Smooth muscle cell (in vitro differentiated cells): ENCODE results near the gene OR5V1. TPM values are rescaled to one million over a fixed set of nuclear protein-coding genes. Genes with fewer than 3 reads are reported as not detected.

Experiments used
- DNase-seq: peaks from one replicate; lab custom pipeline; 2025; ENCODE audit not compliant: unreplicated experiment; lab: John Stamatoyannopoulos, UW
- H2AFZ ChIP-seq: fragments of 200-600 bp; sonication (generic); 2 replicates; pipeline ENCODE4 v1.6.0; 2016; ENCODE audit warnings: antibody characterized with exemption, low read depth, mild to moderate bottlenecking
- H3F3A ChIP-seq: fragments of 200-600 bp; sonication (generic); 2 replicates; pipeline ENCODE4 v1.6.0; 2017; ENCODE audit warnings: antibody characterized with exemption, low read depth
- H3K27ac ChIP-seq: fragments of 200-600 bp; sonication (generic); 2 replicates; pipeline ENCODE4 v1.5.1; 2016; ENCODE audit warnings: low read depth, mild to moderate bottlenecking
- H3K27me3 ChIP-seq: fragments of 200-600 bp; sonication (generic); 2 replicates; pipeline ENCODE4 v1.6.1; 2016; ENCODE audit warnings: low read depth, mild to moderate bottlenecking
- H3K36me3 ChIP-seq: fragments of 200-600 bp; sonication (generic); 2 replicates; pipeline ENCODE4 v1.5.1; 2016; ENCODE audit warnings: low read depth
- H3K4me1 ChIP-seq: fragments of 200-600 bp; sonication (generic); 2 replicates; pipeline ENCODE4 v1.5.1; 2016; ENCODE audit warnings: low read depth
- H3K4me2 ChIP-seq: fragments of 200-600 bp; sonication (generic); 2 replicates; pipeline ENCODE4 v1.6.0; 2016; ENCODE audit warnings: mild to moderate bottlenecking
- H3K4me3 ChIP-seq: fragments of 200-600 bp; sonication (generic); 2 replicates; pipeline ENCODE4 v1.5.1; 2016; ENCODE audit warnings: mild to moderate bottlenecking
- H3K79me2 ChIP-seq: fragments of 200-600 bp; sonication (generic); 2 replicates; pipeline ENCODE4 v1.6.0; 2016; ENCODE audit warnings: low read depth, mild to moderate bottlenecking
- H3K9ac ChIP-seq: fragments of 200-600 bp; sonication (generic); 2 replicates; pipeline ENCODE4 v1.6.0; 2016; ENCODE audit warnings: low read depth
- H3K9me3 ChIP-seq: fragments of 200-600 bp; sonication (generic); replicated peaks from 2 replicates; pipeline ENCODE4 v1.5.1; 2016; ENCODE audit warnings: low read depth
- H4K20me1 ChIP-seq: fragments of 200-600 bp; sonication (generic); 2 replicates; pipeline ENCODE4 v1.6.0; 2016; ENCODE audit warnings: low read depth
- WGBS: methylation state at CpG from one replicate; pipeline ENCODE4 v1.1.7; 2016; ENCODE audit warnings: low lambda C conversion rate; 5-methylcytosine and 5-hydroxymethylcytosine counted together
- polyA plus RNA-seq: library from polyadenylated mRNA; unstranded; fragments of >200 nt; fragmentation: Nextera tagmentation; extraction: Ambion mirVana; gene quantifications from 2 replicates; pipeline ENCODE4 v1.2.1, GENCODE V29; 2016
- total RNA-seq: library from RNA; depleted of rRNA; stranded (reverse); fragments of >200 nt; gene quantifications from 2 replicates; pipeline ENCODE4 v1.2.3, GENCODE V29; 2014
- TF ChIP-seq, protein P1 (sequence below): fragments of 200-600 bp; sonication (generic); IDR thresholded peaks from 2 replicates; pipeline ENCODE4 v1.5.1; 2017; ENCODE audit warnings: borderline replicate concordance, mild to moderate bottlenecking, antibody characterized with exemption; ENCODE audit not compliant: insufficient read depth, poor library complexity, severe bottlenecking

OR5V1 gene
- not detected in 2 replicates for total RNA-seq
- not detected in 2 replicates for polyA plus RNA-seq

DNA sequence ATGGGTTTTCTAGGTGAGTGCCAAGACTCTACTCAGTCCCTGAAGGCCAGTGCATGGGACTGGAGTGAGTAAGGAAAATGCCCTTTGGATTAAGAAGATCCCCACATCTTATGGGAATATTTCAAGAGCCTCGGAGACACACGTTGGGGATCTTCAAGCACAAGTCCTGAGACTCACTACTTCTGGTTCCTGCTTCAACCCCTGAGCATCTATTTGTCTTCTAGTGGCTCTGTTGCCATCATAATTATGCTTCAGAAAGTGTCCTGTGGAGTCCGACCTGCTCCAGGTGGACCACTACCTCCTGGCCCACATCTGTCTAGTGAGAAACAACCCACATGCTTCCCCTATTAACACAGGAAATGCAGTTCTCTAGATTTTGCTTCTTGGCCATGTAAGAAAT lies at the start of gene OR5V1:
Gene OR5V1 (minus strand): TSS at position 101 of the 400 bp plus-strand sequence. CDS start 12,670 bp downstream, outside the sequence.
- WGBS, result 93% methylated on average over 3 of the region's 3 CpGs
- no peaks in the 10 kb centered on the region for H3K27me3 ChIP-seq
- H3K9me3 ChIP-seq, result no peaks in the 10 kb centered on the region
- H4K20me1 ChIP-seq, result no peaks in the 10 kb centered on the region
- H3K4me1 ChIP-seq, result no peaks in the 10 kb centered on the region
- H3K36me3 ChIP-seq, result no peaks in the 10 kb centered on the region
- H3K4me2 ChIP-seq, result no peak within 1 kb of the TSS
- H3K4me3 ChIP-seq, result no peak within 1 kb of the TSS
- H2AFZ ChIP-seq, result no peak within 1 kb of the TSS
- no peaks in the 10 kb centered on the region for H3F3A ChIP-seq
- no peak within 1 kb of the TSS for H3K9ac ChIP-seq
- TF ChIP-seq, protein P1, sequence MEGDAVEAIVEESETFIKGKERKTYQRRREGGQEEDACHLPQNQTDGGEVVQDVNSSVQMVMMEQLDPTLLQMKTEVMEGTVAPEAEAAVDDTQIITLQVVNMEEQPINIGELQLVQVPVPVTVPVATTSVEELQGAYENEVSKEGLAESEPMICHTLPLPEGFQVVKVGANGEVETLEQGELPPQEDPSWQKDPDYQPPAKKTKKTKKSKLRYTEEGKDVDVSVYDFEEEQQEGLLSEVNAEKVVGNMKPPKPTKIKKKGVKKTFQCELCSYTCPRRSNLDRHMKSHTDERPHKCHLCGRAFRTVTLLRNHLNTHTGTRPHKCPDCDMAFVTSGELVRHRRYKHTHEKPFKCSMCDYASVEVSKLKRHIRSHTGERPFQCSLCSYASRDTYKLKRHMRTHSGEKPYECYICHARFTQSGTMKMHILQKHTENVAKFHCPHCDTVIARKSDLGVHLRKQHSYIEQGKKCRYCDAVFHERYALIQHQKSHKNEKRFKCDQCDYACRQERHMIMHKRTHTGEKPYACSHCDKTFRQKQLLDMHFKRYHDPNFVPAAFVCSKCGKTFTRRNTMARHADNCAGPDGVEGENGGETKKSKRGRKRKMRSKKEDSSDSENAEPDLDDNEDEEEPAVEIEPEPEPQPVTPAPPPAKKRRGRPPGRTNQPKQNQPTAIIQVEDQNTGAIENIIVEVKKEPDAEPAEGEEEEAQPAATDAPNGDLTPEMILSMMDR, result no peak
- DNase-seq, result no peak
- H3K27ac ChIP-seq, result no peak within 1 kb of the TSS
- no peaks in the 10 kb centered on the region for H3K79me2 ChIP-seq

DNA sequence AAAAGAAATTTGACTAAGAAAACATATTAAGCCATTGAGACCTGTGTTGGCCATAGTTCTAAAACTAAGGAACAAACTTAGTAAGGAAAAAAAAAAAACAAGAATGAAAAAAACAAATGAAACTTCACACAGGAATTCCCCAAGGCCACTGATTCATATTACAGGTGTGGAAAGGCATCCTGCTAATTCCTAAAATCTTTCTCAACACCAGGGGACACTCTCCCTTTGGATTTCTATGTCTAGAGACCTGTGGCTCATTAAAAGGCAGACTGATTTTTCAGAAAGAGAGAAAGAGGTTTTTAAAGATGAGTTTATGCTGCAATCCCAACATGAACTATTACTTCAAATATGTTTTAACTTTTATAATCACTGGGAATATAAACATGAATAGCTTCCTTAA lies 45.9 kb upstream of the OR5V1 start, which contains the start of gene OR12D1:
Gene OR12D1 (plus strand): TSS at position 341 of the 400 bp plus-strand sequence.
- H3K4me2 ChIP-seq, result no peak within 1 kb of the TSS
- no peak within 1 kb of the TSS for H2AFZ ChIP-seq
- no peak within 1 kb of the TSS for H3K9ac ChIP-seq
- H3K27ac ChIP-seq, result no peak within 1 kb of the TSS
- H4K20me1 ChIP-seq, result no peaks in the 10 kb centered on the region
- no peaks in the 10 kb centered on the region for H3K4me1 ChIP-seq
- no peaks in the 10 kb centered on the region for H3K27me3 ChIP-seq
- H3K36me3 ChIP-seq, result no peaks in the 10 kb centered on the region
- H3K9me3 ChIP-seq, result no peaks in the 10 kb centered on the region
- TF ChIP-seq, protein P1, result no peak
- no peak within 1 kb of the TSS for H3K4me3 ChIP-seq
- H3F3A ChIP-seq, result no peaks in the 10 kb centered on the region
- DNase-seq, result no peak
- no peaks in the 10 kb centered on the region for H3K79me2 ChIP-seq

- 50% methylated on average over 1 of the region's 1 CpG for WGBS
- Histone ChIP-seq H3F3A (no peaks in the 10 kb centered on the region), H3K36me3 (no peaks in the 10 kb centered on the region), H3K79me2 (no peaks in the 10 kb centered on the region), H3K4me1 (no peaks in the 10 kb centered on the region), H3K4me2 (no peak overlapping the region), H2AFZ (no peak overlapping the region), H3K9me3 (no peaks in the 10 kb centered on the region), H3K27ac (no peak overlapping the region), H3K9ac (no peak overlapping the region), H3K27me3 (no peaks in the 10 kb centered on the region), H3K4me3 (no peak overlapping the region), H4K20me1 (no peaks in the 10 kb centered on the region)
- no peak for DNase-seq
- TF ChIP-seq, protein P1, result no peak
These were observed 35.1 kb upstream of the OR5V1 start for GRCh38 chr6:29403801-29404200.

DNA sequence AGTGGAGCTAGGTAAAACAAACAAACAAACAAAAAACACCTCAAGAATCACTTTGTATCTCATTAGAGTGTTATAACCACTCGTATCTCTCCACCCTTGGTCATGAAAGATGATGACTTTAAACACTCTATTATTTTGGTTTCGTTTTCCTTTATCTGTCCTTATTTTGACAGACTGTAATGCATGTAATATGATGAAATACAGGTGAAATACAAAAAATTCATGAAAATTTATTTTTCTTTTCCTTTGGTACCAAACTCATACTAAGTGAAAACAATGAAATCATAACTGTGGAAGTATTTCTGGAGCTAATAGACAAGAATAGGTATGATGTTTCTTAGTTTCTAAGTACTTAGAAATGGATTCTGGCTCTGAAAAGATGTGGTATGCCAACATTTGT lies 30.9 kb upstream of the OR5V1 start:
- DNase-seq, result no peak
- WGBS, result 80% methylated on average over 2 of the region's 2 CpGs
- no peak overlapping the region for H3K4me2 ChIP-seq
- H3K79me2 ChIP-seq, result no peaks in the 10 kb centered on the region
- no peak overlapping the region for H2AFZ ChIP-seq
- H3K9me3 ChIP-seq, result no peaks in the 10 kb centered on the region
- no peak overlapping the region for H3K9ac ChIP-seq
- H3K4me3 ChIP-seq, result no peak overlapping the region
- H3K27ac ChIP-seq, result no peak overlapping the region
- no peaks in the 10 kb centered on the region for H3K4me1 ChIP-seq
- TF ChIP-seq, protein P1, result no peak
- H4K20me1 ChIP-seq, result no peaks in the 10 kb centered on the region
- H3K27me3 ChIP-seq, result no peaks in the 10 kb centered on the region
- no peaks in the 10 kb centered on the region for H3F3A ChIP-seq
- H3K36me3 ChIP-seq, result no peaks in the 10 kb centered on the region
